H1 (cell line): ENCODE results near the gene VSNL1. TPM values are rescaled to one million over a fixed set of nuclear protein-coding genes. Genes with fewer than 3 reads are reported as not detected.

Experiments
- EGR1 ChIP-seq: IDR thresholded peaks from 2 replicates; pipeline ENCODE4 v1.6.1; 2011; ENCODE audit warnings: low read depth, low read length, borderline replicate concordance
- JUN ChIP-seq: IDR thresholded peaks from 2 replicates; pipeline ENCODE4 v1.6.1; 2011; ENCODE audit warnings: low read depth, mild to moderate bottlenecking, improper control_type of control experiment, low read length
- SP2 ChIP-seq: IDR thresholded peaks from 2 replicates; pipeline ENCODE4 v1.6.1; 2012; ENCODE audit warnings: mild to moderate bottlenecking, low read length, inconsistent platforms
- polyA plus RNA-seq, 7 experiments: library from polyadenylated mRNA; depleted of rRNA in 3 of 7; stranded (reverse) in 5 of 7; unstranded in 2 of 7; fragments of >200 nt in 5 of 7; fragments of 200-250 nt in 2 of 7; gene quantifications; 1 replicate in 5 of 7; 2 replicates in 1 of 7; 4 replicates in 1 of 7; pipeline versions ENCODE4 v1.2.1 to v1.2.3, GENCODE V29; 2011 to 2013; ENCODE audit warnings: missing spikeins in 2 of 7, mixed read lengths in 2 of 7
- total RNA-seq: library from RNA; stranded (reverse); fragmentation: NEBNext Ultra II Directional; extraction: Animal tissue kit (Norgen Biotek cat#: 25700); gene quantifications from 2 replicates; pipeline ENCODE4 v1.2.1, GENCODE V29; 2021
- TF ChIP-seq, protein P1 (sequence below): IDR thresholded peaks from 2 replicates; pipeline ENCODE4 v1.6.1; 2011; ENCODE audit warnings: low read length, improper control_type of control experiment

The VSNL1 gene
- total and polyA plus RNA-seq, 2 of the 8 experiments (the other 6 are each of a cell fraction or from before 2014, with no cell fraction given) = 49.4 to 108 TPM

DNA sequence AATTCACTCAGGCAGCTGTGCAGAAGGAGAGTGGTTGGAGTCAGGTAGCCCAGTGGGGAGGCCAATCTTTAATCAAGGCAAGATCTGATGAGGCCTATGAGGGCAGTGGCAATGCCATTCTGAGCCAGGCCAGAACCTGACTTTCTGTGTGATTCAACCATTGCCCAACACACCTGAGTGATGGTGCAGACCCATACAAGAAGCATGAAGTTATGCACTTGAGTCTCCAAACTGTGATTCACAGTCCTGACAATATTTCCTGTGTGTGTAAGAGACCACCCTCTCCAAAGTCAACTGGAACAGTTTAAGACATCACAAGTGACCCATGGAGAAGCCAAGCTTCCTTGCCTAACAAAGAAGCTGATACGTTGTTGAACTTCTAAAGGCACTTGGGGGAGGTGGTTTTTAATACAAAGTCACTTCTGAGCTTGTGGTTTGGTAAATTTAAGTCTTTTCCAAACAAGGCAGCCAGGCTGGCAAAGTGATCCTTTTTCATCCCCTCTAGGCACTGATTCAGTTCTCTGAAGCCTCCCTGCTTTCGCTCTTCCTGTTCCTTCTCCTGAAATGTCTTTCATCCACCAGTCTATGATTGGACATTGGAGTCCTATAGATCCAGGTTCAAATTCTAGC, 49.0 kb downstream of the VSNL1 start (continued):
- TF ChIP-seq JUN = no peak
- TF ChIP-seq, protein P1, sequence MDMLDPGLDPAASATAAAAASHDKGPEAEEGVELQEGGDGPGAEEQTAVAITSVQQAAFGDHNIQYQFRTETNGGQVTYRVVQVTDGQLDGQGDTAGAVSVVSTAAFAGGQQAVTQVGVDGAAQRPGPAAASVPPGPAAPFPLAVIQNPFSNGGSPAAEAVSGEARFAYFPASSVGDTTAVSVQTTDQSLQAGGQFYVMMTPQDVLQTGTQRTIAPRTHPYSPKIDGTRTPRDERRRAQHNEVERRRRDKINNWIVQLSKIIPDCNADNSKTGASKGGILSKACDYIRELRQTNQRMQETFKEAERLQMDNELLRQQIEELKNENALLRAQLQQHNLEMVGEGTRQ = no peak
- TF ChIP-seq SP2 = no peak
- TF ChIP-seq EGR1 = no peak
- TF ChIP-seq, all 59 proteins: peak for 0
